K562 (cell line): ENCODE measurements around the gene CACNB2.

Experiments
- CTCF ChIP-seq, 3 experiments: IDR thresholded peaks in 2 of 3; conservative IDR thresholded peaks in 1 of 3; 2 replicates each; pipeline ENCODE4 v1.5.1; 2011 to 2012; ENCODE audit warnings: low read length in 3 of 3, mild to moderate bottlenecking in 3 of 3, control low read depth in 2 of 3, improper control_type of control experiment in 1 of 3, inconsistent platforms in 1 of 3, low read depth in 1 of 3, mixed read lengths in 1 of 3, moderate library complexity in 1 of 3; ENCODE audit not compliant: insufficient read depth in 2 of 3
- FOSL1 ChIP-seq: fragments of 200-800 bp; sonication (Bioruptor generic); conservative IDR thresholded peaks from 2 replicates; pipeline ENCODE4 v1.6.1; 2016; ENCODE audit warnings: missing genetic modification characterization, missing compliant biosample characterization
- FOXO4 ChIP-seq: fragments of 450-650 bp; formaldehyde crosslinking; IDR thresholded peaks from 2 replicates; pipeline ENCODE4 v1.4.0; 2020; ENCODE audit warnings: mild to moderate bottlenecking, moderate library complexity
- MAX ChIP-seq: sonication (generic); formaldehyde crosslinking; IDR thresholded peaks from 2 replicates; pipeline ENCODE4 v1.9.0; 2022; ENCODE audit warnings: mild to moderate bottlenecking, missing genetic modification reagents
- SAFB2 ChIP-seq: fragments of 200-400 bp; formaldehyde crosslinking; IDR thresholded peaks from 2 replicates; pipeline ENCODE4 v1.6.1; 2018; ENCODE audit warnings: borderline replicate concordance, low read length, low read depth, moderate library complexity; ENCODE audit not compliant: severe bottlenecking
- ZNF449 ChIP-seq: fragments of 250-450 bp; sonication (Bioruptor Pico); IDR thresholded peaks from 2 replicates; pipeline ENCODE4 v1.8.0; 2022; ENCODE audit warnings: moderate library complexity, mild to moderate bottlenecking, inconsistent platforms

- TF ChIP-seq FOSL1, result no peak
- TF ChIP-seq MAX, result no peak
- no peak for TF ChIP-seq FOXO4 (CRISPR knock-in tag)
- no peak for TF ChIP-seq SAFB2
- TF ChIP-seq CTCF (IDR thresholded peaks at IDR 0.05 in 2 of 3, conservative IDR thresholded peaks at IDR 0.05 in 1 of 3; ENCODE audit: insufficient read depth in 2 of 3, low read depth in 1 of 3, low read length in 3 of 3), result no peak
- TF ChIP-seq ZNF449 (CRISPR knock-in tag), result no peak
Observed at GRCh38 chr10:18202680-18203460, 62.6 kb downstream of the CACNB2 start.
